HG03175 (cell line): ENCODE results near the gene IL18RAP.

ENCODE experiments used
- ATAC-seq: cut with Tn5 transposase; IDR thresholded peaks from one replicate; pipeline ENCODE4 v1.9.1; 2021; ENCODE audit warnings: mild to moderate bottlenecking, moderate library complexity; ENCODE audit not compliant: unreplicated experiment

The IL18RAP gene

DNA sequence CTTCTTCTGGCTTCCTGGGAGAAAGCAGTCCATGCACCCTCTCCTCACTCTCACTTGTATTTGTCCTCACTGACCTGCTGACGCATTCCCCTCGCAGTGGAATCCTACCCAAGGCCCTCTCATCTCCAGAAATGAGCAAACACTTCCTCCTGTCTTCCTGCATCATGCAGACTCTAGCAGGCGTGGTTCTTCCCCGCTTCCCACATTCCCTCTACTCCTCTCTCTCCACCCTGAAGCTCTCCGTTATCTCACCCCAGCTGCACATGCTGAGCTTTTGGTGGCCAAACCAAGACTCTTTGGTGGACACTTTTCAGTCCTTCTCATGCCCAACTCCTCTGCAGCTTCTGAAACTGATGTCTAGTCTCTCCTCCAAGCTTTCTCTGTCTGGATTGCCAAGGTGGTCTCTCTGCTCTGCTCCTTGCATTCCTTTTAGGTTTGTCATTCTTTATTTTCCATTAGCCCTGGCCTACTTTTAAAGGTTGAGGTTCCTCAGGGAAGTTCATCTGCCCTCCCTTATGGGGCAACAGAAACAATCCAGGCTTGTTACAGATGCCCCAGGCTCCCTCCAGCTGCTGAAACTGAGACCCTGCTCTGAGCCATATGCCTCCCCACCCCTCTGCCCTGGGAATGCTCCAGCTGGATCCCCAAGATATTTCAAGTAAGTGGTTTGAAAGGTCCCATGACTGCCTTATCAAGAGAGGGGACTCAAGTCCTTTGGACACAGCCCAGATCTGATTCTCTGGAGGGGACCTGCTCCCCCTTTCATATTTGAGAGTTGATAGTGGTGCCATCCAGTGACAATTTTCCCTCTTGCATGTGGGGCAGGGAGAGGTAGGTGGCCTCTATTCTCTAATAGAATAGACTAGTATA, 835 bp upstream of the IL18RAP start:
- ATAC-seq: no peak

DNA sequence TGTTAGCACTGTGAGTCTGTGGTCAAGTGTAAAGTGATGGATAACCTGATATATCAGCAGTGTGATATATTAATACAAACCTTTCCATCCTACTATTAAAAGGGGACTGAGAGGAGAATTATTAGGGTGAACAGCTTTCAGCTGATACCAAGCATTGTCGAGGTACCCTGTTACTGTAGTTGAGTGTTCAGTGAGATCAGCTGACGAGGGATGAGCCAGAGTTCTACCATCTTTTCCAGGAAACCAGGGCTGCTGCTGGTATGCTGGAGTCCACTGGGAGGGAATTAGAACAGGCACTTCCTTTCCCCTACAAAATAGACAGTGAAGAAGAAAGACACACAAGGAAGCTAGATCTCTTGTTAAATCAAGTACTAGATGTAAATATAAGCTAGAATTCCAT, 408 bp downstream of the IL18RAP start:
- no peak for ATAC-seq

DNA sequence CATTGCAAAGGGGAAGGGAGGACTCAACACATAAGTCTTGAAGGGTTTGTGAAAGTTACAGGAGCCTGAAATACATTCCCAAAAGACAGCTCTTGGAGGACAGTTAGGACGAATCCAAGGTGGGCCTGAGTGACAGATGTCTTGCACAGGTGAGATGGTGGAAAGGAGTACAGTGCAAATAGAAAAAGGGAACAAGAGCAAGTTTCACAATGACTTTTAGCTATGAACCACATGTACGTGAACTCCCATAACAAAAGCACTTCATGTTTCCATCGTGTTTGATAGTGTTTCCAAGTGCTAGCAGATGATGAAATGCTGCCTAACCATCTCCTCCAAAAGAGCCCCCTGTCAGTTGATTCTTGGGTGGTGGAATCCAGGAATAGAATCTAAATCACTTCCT, 1.8 kb downstream of the IL18RAP start:
- ATAC-seq: peak; percentile 92

DNA sequence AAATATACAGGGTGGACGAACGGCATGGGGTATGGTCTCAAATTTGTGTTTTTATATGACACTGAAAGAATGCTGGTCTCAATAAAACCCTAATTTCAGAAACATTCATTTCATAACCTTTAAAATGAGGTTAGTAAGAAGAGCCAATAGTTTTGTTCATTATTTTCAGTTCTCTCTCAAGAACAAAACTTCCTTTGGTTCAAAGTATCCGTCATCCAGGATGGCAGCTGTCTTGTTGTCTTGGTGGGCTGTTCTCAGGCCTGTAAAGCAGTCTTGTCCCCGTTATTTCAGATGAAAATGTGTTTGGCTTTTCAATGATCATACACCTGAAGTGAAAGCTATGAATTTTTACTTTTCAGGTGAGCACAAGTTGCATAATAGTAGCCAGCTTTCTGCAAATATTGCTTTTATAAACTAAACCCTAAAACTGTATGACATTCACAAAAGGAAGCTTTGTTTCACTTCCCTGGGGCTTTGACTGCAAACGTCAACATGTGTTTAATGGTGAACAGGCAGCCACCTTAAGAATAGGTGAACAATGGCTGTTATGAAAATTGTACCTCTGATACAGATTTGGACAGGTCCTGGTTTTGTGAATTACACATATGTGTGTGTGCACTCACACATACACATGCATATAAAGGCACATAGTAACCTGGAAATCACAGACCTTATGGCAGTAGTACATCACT, 2.6 kb downstream of the IL18RAP start:
- no peak for ATAC-seq

DNA sequence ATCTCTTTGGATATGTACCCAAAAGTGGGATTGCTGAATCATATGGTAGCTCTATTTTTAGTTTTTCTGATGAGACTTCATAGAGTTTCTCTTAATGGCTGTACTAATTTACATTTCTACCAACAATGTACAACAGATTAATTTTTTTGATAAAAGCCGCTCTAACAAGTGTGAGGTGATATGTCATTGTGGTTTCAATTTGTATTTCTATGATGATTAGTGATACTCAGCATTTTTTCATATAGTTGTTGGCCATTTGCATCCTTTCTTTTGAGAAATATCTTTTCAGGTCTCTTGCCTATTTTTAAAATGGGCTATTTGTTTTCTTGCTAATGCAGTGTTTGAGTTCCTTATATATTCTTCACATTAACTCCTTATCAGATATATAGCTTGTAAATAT, 4.3 kb downstream of the IL18RAP start:
- ATAC-seq: no peak

DNA sequence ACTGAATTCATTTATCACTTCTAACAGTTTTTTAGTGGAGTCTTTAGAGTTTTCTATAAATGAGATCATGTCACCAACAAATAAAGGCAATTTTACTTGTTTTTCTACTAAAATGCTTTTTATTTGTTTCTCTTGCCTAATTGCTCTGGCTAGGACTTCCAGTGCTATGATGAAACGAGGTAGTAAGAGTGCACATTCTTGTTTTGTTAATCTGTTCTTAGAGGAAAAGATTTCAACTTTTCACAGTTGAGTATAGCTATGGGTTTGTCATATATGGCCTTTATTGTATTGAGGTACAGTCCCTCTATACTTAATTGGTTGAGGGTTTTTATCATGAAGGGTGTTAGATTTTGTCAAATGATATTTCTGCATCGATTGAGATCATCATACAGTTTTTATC, 5.6 kb downstream of the IL18RAP start:
- no peak for ATAC-seq

DNA sequence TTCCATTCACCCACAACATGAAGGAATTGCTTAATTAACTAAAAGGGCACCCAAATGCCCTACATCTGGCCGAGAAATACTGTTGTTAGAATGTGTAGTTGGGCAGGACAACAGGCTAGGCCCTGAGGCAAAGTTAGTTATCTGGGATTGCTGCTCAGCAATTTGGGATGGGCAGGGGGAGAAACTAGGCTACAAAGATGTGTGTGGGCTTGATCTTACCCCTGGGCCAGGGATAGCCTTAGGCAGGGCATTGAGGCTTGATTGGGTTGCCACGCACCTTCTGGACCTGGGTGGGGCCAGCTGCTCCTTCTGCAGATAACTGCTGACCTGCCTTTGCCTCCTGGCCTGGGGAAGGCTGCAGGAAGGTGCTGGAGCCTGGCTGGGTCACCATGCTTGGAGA, 9.4 kb downstream of the IL18RAP start:
- no peak for ATAC-seq

DNA sequence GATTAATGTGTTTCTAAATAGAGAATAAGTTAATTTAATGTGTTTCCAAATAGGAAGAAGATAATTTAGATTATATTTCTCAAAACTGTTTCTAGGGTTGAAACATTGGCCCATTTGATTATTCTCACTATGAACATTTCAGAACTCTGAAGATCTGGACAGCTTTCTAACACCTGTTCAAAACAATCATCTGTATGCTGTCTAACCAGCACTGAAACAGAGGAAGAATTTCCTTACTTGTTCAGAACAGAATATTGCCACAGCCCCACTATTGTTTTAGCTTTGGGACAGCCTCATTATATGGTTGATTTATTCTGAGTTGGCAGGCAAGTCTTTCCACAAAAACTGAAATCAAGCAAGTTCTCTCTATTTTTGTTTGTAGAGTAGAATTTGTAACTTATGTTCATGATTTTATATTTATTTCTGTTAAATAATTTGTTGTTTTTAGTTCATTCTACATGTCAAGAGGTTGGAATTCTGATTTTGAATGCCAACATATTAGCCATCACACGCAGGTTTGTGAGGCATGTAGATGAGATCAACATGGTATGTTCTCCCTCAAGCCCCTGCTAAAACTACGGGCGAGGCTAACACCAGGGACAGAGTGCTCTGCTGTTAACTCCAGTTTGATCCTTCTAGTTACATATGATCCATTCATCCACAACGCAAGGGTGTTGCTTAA, 11.2 kb downstream of the IL18RAP start:
- no peak for ATAC-seq

DNA sequence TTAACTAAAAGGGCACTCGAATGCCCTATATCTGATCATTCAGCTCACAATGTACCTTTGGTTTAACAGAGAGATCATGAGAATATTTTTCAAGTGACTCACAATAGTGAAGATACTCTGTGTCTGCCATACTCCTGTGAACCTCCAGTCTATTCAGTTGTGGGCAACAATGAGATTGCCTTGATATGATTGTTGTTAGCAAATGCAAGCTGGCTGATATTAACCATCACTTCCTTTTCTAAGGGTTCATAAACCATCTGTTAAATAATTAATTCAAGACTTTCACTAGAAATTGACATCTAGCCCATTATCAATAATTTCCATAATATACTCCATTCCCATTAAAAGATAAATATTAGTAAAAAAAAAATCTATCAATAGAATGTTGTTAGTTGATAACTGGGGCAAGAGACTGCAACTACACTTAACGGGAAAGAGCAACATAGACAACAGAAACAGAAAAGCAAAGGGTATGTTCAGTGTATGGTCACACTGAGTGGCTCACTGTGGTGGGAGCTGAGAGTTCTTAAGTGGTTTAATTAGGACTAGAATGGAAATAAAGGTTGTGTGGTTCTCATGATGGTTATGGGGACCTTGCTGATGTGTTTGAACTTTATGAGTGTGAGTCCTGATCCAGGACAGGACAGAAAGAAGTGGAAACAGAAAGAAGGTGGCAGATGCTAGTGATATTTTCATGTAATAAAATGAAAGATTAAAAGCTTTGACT, 11.9 kb downstream of the IL18RAP start:
- peak; percentile 61 for ATAC-seq

DNA sequence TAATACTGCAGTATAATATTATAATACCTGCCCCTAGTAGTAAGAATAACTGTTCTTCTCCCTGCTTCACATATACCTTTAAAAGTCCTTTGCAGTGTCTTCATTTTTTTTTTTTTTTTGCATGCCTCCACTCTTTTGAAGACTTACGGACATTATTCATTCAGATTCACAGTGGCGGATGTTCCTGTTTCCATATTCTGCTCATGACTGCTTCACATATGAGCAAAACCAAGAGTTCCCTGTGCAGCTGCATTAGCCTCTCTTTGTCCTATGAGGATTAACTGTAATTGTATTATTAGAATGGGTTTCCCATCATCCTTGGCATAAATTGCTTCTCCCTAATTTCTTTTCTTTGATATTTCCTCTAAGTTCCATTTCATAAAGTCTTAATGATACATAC, 12.8 kb downstream of the IL18RAP start:
- ATAC-seq: no peak

DNA sequence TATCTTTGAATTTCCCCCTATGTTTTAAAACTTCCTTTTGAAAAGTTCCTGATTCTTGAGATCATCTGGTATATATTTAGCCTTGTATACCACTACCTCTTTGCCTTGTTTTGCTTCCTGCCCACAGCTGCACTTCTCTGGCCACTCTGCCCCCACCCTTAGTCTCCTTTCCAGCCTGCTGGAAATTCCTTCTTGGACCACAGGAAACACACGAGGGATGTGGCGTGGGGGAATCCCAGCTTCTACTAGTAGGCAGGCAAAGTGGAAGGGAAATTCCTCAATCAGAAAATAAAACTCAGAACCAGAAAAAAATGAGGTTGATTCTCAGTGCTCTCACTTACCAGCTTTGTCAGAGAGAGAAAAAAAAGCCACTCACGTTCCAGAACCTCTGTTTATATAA, 13.4 kb downstream of the IL18RAP start:
- ATAC-seq: no peak

DNA sequence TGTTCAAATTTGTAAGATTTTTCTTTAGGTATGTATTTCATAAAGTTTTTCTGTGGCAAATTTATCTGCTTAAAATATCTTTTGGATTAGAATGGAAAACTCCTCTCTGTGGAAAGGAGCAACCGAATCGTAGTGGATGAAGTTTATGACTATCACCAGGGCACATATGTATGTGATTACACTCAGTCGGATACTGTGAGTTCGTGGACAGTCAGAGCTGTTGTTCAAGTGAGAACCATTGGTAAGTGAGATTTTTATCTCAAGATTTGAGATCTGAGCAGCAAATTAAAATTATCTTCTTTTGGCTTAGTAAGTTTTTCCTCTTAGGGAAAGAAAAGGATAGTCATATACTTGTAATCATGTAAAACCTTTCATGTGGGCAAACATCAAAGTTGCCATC, 14.2 kb downstream of the IL18RAP start:
- ATAC-seq: no peak

DNA sequence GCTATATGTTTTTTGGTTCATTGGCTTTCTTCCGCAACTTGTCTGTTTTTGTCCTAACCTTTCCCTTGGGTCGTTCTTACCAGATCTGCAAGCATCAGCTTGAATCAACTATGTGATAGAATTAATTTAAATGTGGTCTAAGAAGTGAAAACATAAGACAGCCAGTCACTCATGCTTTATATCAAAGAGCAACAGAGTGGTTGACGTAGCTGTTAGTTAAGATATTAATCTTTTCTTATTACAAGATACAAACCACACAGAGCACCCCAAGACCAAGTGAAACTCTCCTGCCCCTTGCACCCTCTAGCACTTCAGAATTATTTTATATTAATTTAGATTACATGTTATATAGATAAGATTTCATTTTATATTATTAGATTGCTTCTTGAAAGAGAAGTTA, 15.2 kb downstream of the IL18RAP start:
- no peak for ATAC-seq

DNA sequence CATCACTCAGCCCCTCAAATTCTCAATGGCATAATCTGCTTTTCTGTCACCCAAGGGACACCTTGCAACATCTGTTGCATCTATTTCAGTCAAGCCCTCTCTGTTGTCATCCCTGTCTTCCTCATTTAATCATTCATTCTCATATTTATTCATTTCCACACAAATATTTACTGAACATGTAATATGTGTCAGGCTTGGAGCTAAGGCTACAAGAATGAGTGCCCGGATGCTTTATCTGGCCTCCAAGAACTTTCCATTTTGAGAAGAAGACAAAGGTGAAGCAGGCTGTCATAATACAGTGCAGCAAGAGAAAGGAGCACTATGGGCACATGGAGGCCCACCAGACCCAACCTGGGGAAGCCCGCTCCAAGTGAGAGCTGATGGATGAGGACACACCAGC, 15.6 kb downstream of the IL18RAP start:
- ATAC-seq: no peak

DNA sequence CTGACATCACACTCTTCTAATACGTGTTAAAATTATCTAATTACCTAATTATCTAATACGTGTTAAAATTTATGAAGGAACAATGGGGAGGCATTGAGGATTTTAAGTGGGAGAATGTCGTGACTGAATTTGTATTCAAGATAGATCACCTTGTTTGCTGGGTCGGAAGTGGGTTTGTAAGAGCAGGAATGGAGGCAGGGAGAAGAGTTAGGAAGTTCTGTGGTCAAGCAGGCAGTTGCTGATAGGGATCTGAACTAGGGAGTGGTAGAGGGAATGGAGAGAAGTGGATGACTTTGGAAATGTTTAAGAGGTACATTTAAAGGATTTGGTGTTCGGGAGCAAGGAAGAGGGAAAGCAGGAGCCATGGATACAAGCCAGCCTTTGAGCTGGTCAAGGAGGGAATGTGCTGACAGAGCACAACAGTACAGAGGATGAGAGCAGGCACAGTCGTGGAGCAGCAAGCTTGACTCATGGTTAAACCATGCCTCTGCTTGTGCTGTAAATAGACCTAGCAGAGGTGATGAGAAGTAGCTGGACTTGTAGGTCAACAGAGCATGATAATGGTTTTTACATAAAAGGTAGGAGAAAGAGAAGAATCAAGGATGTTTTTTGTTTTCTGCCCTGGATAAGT, 16.2 kb downstream of the IL18RAP start:
- no peak for ATAC-seq

DNA sequence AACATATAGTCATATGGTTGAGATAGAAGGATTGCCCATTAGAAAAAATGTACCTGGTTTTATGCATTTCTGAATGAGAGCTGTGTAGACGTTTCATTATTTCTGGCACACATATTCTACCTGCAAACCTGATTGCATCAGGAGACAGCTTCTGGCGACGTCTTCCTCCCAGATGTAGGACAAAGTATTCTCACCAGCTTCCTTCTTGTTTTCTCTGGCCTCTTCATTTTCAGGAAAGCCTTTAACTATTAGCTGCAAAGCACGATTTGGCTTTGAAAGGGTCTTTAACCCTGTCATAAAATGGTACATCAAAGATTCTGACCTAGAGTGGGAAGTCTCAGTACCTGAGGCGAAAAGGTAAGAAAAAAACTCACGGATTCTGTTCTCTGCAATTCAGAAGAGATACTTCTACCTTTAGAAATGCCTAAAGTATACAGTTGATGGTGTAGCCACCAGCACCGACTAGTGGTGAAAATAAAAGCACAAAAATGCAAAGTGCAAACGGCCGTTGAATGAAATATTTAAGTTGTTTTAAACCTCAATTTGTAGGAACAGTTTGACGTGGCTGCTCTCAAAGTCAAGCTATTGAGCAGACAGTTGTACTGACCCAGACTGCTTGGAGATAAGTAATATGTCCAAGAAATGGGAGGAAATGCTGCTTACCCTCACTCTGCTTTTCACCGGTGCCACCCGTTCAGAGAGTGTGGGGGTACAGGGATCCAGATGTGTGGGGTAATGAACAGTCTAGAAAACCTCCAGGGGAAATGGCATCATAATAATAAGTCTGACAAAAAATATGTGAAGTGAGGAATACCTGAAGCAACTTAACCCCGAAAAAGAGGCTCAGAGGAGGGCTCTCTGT, 20.2 kb downstream of the IL18RAP start:
- ATAC-seq: no peak

DNA sequence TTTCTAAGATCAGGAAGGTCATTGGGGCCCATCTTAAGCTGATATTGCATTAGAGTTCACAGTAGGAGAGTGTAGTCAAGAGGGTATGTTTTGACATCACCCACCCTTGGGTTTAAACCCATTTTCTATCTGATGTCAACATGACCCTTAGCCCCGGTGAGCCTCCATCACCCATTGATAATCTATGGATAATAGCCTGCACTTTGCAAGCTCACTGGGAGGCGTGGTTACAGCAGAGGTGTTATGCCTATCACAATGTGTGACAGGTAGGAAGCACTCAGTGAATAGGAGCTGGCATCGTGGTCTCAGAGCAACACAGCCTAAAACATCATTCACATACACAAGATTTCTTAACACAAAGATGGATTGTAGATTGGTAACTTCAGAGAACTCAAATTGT, 21.3 kb downstream of the IL18RAP start:
- no peak for ATAC-seq

DNA sequence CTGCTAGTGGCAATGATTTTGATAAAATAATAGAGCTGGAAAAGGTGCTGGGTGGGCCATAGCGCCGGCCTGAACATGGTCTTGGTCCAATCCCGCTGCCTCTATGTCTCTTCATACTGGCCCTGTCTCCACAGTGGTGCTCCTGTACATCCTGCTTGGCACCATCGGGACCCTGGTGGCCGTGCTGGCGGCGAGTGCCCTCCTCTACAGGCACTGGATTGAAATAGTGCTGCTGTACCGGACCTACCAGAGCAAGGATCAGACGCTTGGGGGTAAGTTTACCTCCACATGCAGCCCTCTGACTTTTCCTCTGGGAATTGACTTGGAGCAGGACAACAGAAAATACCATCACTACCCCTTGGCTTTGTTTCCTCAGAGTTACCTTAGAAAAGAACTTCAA, 24.0 kb downstream of the IL18RAP start:
- no peak for ATAC-seq

DNA sequence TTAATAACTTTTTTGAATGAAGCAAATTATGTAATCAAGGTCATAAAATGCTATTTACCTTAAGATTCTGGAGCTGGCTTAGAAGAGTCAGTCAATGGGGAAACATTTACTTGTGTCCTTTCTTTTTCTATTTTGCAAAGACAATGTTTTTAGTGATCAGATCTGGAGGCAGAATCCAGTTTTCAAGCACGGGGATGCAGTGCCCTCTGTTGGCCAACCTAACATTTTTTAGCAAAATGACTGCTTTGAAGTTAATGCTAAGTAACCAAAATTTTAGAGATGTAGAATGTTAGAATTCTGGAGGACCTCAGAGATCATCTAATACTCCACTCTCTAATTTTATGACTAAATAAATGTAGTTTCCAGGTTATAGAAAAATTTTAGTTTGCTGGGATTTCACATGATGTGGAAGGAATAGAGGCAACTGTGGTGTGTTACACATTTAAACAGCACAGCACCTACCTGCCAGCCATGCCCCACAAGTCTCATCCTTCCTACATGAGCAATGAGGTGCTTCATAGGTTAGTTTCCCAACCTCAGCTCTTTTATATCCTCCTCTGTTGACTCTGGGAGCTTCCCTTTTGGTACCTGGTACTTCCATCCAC, 26.5 kb downstream of the IL18RAP start:
- ATAC-seq: no peak
